HG02798 (cell line): ENCODE results near the gene LAMTOR3.

Source experiments
- ATAC-seq: cut with Tn5 transposase; IDR thresholded peaks from one replicate; pipeline ENCODE4 v1.9.1; 2021; ENCODE audit warnings: mild to moderate bottlenecking; ENCODE audit not compliant: unreplicated experiment, poor library complexity

Gene LAMTOR3

DNA sequence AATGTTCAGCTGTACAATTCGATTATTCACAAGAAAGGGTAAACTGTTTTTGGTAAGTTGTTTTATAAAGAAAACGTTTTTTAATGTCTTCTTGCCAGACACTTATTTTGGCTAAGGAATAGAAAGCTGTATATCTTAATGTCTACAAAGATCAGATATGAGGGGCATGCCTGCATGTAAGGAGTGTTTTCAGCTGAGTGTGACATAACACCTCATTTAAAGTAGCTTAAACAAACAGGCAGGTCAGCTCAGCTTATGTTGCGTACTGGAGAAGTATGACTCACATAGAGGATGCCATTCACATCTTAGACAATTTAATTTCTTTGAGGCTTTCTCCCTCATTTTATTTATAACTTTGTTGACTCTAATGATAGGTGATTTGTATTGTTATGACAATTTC is 30.4 kb downstream of the LAMTOR3 start:
- no peak for ATAC-seq

DNA sequence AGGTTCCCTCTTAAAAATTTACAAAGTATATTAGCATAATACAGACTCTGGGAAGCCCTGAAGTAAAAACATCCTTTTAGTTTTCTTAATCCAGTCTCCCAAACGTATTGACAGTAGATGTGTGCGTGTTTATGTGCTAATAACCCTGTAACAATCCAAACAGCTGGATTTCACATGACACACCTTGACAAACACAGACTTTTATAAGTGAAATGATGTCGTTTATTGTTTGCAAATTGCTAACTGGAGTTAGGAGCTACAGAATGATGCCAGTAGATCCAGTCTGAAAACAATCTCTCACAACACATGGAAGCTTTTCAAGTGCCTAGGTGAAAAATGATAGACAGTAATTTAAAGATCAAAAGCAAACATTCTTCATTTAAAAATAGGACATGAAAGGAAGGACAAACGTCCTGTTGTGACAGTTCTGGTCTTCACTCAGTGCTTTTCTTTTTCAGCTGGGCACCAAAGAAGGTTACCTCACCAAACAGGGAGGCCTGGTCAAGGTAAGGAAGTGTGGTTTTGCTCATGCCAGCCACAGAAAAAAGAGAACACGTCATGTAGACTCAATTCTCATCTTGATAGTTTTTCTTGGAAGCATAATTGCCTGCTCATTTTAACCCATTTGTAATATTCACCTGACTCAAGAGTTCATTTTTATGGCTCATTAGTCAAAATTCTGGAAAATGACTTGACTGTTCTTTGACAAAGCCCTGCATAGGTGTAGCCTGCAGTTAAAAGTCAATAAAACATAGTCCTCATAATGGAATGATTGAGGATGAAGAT is 32.9 kb downstream of the LAMTOR3 start:
- peak; percentile 71 for ATAC-seq

DNA sequence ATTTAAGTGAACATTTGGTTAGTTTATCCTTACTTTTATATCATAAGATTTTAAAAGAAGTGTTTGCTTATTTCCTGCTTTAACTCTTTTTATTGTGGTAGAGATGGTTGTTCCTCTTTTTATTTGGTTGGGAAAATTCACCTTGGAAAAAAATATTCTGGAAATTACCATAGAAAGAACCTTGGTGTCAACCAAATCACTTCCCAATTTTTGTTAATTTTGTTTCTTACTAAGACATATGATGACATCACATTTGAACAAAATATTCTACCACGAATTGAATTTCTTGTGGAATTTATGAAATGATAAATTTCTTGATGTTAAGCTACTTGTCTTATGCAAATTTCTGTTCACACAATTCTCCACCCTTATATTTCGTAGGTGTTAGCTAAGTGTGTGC is 33.7 kb downstream of the LAMTOR3 start:
- no peak for ATAC-seq

DNA sequence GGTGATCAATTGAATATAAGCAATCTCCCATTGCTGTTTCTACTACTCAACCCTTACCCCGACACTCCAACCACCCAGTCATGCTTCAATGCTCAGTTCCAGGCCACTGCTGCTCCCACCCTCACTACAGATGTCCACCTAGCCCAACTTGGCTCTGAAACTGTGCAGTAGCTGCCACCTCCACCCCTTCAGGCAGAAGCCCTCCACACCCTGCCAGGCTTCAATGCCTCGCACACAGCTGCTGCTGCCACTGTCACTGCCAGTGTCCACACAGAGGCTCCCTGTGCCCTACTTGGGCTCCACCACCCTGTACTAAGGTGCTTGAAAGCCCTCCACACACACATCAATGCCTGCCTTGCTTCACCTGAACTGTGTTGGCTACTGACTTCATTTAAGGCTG is 34.6 kb downstream of the LAMTOR3 start:
- ATAC-seq: peak; percentile 31

DNA sequence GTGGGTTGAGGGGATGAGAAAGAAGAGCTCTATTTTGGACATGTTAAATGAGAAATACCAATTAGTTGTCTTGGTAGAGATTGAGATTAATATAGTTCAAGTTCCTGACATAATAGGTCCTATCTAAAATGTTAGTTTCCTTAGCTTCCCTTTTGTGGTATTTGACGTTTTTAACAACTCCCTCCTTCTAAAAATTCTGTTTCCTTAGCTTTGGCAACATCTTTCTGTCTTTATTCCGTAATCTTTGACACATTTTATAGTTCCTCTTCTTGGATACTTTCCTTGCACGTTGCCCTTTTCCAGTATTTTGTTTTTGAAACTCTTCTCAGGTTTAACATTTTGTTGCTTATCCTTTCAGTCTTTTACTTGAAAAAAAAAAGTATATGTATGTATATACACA is 36.9 kb downstream of the LAMTOR3 start:
- ATAC-seq: no peak

DNA sequence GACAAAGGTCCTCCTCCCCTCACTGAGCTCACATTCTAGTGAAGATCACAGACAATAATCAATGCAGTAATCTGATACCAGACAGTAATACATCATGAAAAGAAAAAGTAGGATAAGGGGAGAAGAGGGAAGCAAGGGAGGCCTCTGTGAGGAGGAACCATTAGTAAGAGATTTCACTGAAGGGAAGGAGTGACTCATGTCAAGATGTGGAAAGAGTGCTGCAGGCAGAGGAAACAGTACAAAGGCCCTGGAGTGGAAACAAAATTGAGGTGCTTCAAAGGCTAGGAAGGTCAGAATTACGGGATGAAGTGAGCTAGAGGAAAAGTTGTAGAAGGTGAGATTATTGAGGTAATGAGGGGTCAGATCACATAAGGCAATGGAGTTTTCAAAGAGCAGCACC is 38.1 kb downstream of the LAMTOR3 start:
- no peak for ATAC-seq

DNA sequence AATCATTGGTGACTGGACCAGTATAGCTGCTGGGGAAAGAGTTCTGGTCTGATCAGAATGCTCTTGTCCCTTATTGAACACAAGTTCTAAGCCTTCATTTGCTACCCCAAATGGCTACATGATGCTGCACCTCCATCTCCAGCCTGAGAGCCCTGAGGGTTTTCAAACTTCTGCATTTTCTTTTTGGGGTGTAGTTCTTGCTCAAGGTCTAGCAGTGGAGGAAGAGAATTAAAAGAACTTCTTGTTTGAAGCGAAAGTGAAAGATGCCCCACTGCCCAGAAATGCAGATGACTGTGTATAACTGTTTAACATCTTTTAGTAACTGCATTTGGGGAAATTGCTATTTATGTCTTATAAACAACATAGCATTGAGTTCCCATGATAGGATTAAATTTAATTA is 38.5 kb downstream of the LAMTOR3 start:
- ATAC-seq: peak; percentile 43

DNA sequence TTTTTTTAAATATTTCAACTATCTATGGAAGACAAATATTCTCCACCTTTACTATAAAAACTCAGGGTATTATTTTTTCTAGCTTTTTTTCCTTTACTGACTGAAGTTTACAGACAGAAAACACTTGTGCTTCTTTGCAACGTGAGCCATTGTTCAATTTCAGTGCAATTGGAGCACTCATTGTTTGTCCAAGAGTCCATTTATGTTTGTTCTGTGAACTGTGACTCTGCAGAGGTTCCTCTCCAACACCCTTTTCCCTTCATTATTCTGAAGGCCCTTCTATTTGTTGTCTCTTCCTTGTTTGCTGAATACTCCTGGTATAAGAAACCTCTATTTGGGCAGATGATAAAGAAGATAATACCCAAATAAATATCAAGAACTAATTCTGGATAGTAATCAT is 40.2 kb downstream of the LAMTOR3 start:
- ATAC-seq: no peak

DNA sequence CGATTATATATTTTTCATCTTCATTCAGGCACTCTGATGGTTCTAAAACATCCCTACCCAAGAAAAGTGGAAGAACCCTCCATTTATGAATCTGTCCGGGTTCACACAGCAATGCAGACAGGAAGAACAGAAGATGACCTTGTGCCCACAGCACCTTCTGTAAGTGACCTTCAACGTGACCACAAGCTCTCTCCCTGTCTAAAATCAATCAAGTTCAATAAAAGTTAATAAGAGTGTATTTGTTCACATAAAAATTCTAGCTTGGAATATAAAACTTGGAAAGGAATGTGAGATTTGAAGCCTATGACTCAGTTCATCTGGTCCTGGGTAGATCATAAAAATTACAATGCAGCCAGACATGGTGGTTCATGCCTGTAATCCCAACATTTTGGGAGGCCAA is 41.0 kb downstream of the LAMTOR3 start:
- no peak for ATAC-seq

DNA sequence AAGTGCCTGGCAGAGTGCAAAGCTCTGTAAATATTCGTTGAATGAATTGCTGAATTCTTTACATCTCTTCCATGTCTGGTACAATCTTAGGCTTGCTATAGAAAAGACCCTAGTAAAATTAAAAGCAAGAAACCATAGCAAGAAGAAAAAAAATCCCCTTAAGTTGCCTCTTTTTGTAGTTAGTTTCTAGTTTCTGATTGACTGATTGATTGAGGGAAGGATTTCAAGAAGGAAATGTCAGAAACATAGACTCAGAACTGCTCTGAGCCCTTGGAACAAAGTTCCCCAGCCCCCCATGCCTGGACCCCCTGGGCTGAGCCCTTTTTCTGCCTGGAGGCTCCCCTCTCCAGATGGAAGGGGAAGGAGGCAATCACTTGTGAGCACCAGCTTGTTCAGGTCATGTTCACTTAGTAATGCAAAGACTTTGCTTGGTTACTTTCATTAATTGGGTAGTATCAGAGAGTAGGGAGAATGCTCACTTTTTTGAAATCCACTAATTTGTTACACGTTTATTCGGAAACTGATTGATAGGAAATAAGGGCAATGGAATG is 42.0 kb downstream of the LAMTOR3 start:
- ATAC-seq: no peak

DNA sequence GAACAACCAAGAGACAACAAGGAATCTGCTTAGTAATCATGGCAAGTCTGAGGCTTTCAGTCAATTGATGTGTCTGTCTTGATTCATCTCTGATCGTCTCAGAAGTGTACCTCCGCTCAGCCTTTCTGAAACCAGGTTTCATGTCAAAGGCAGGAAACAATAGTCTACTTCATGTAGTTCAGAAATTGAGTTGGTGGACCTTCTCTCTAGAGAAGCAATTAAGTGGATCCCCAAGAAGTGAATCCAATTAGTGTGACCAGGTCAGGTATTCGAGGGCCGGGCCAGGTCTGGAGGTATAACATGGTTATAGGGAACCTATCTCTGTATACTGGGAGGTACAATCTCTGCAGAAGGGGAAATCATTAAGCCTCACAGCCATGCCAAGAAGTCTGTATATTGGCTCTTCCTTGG is 45.6 kb downstream of the LAMTOR3 start:
- peak; percentile 33 for ATAC-seq

DNA sequence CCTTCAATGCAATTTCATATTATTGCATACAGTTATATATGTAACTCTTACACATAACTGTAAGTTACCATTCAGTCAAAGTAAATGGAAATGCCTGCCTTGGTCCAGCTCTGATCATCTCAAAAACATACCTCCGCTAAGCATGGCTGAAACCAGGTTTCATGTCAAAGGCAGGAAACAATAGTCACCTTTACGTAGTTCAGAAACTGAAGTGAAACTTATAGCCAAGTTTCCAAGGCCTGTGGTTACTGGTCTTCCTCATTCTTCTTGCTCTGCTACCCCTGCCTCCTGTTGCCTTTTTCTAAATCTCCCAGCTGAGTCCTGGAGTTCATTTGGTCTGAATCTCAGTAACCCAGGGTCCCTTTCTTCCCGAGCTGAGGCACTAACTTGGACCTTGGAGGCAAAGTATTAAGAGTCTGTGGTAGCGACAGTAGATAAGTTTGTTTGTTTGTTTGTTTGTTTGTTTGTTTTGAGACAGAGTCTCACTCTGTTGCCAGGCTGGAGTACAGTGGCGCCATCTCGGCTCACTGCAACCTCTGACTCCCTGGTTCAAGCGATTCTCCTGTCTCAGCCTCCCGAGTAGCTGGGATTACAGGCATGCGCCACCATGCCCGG is 46.8 kb downstream of the LAMTOR3 start:
- ATAC-seq: peak; percentile 68

DNA sequence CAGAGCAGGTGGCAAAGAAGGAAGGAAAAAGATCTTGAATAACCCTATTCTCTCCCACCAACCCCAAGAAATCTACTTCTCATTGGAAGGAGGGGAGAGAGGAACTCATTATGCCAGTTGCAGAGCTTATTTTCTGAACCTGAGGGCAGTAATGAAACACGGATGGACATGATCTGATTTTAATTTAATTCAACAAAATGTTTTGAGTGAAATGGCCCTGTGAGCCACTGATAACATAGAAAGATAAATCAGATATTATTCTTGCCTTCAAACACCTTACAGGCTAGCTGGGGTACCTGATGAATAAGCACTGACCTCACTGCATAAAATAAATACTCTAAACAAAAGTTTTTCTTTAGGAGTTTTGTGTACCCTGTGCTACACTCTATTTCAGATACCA is 47.3 kb downstream of the LAMTOR3 start:
- ATAC-seq: no peak

DNA sequence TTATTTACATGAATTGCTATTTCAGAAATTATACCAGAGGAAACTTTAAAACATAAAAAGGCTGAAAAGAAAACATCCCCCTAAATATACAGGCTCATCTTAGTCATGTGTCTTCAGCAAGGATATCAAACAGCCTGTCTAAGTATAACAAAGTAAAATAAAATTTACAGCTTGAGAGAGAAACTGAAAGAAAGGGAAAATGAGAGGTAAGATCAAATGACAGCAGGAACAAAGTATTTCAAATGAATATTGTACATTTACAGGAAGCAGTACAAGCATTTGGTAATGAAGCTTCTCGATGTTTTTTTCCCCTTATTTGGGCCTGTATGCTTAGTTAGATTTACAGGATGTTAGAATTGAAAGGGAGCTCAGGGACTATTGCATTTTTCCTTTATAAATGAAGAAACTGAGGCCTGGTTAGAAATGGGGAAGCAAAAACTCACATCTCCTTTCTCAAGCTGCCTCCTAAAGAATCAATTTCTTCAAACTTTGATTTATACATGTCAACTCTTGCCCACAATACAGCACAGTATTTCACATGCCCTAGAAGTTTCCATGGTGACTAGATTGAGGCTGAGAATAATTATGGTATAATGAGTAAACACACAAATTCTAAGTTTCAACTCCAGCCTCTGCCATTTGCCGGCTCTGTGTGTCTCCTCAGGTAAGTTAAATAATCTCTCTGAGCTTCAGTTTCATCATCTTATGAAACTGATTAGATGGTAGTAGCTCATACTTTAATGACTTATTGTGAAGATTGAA is 48.3 kb downstream of the LAMTOR3 start:
- ATAC-seq: peak; percentile 26

DNA sequence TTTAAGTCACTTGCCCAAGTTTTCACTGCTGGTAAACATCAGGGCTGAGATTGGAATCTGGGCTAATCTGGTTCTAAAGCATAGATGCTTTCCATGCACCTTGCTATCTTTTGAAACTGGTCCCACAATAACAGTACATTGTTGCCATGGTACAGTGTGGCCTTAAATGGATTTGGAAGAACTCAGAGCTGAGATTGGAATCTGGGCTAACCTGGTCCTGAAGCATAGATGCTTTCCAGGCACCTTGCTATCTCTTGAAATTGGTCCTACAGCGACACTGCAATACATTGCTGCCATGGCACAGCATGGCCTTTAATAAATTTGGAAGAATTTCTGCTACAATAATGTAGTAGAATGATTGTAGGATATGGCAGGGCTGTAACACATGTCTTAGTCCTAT is 49.0 kb downstream of the LAMTOR3 start:
- ATAC-seq: no peak

DNA sequence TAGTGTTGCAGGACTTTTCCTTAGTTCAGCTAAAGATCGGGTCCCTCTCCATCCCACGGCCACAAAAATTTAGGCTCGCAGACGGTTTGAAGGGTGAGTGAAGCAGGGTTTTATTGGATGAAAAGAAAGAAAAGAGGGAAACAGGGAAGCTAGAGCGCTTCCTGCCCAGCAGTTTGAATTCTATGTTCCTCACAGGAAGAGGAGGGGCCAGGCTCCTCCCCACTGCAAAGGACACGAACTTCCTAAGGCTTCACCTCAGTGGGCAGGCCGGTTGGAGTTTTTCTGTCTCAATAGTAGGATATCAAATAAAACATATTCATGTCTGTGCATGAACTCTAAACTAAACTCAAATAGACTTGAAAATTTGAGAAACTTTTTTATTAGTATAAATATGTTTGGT is 50.2 kb downstream of the LAMTOR3 start:
- ATAC-seq: no peak

DNA sequence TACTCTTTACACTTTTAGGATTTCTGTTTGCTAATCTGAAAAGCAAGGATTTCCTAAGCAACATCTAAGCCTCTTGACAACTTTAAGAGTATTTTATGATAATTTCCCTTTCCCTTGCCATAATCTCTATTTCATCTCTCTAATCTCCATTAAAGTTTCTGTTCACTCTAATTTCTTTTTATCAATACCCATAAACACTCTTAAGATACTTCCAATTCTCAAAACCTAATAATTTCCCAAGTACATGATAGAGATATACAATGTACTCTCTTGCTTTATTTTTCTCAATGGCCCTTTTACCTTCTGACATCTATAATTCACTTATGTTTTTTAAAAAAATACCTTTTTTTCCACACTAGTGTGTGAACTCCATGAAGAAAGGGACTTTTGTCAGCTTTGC is 50.8 kb downstream of the LAMTOR3 start:
- ATAC-seq: no peak

DNA sequence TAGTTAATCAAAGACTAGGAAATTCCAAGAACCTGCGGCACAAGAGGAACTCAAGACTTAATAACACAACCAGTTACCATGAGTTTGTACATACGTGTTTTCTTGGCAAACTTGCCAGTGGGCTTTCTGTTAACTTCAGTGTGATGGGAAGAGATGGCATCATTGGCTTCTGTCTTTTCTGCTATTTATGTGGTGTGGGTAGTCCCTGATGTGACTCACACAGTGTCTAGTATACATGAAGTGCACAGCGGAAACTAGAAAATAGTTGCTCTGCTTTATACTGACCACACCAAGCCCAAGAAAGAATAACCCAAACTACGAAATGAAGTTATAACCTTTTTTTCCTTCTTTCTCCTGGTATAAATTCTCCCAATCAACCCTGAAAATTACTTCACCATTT is 53.1 kb downstream of the LAMTOR3 start:
- ATAC-seq: peak; percentile 44

DNA sequence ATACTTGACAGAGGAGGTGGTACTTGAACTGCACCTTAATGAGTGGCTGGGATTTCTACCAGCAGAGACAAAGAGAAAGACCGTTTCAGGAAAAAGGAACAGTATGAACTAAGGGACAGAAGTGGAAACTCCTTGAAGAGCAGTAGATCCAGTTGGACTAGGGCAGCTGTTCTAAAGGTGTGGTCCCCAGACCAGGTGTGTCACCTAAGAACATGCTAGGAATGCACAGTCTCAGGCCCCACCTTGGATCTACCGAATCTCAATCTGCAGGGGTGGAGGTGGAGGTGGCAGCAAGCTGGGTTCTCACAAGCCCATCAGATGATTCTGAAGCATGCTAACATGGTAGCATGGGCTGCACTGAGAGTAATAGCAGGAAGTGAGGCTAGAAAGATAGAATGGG is 55.3 kb downstream of the LAMTOR3 start:
- no peak for ATAC-seq

DNA sequence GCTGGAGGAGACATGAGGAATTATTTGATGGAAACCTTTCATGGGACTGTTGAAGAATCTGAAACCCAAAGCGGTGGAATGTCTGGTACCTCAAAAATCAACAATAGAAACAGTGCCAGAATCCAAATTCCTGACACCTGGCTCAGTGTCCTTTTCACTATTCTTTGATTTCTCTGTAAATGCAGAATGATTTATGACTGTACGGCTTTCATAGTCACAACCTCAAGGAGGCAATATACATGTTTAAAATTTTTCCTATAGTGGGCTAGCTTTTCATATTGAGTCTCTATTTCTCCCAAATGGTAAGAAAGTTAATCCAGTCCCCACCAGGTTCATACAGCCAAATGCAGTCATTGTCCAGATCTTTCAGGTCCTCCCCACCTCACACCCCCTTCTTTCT is 58.3 kb downstream of the LAMTOR3 start:
- no peak for ATAC-seq

DNA sequence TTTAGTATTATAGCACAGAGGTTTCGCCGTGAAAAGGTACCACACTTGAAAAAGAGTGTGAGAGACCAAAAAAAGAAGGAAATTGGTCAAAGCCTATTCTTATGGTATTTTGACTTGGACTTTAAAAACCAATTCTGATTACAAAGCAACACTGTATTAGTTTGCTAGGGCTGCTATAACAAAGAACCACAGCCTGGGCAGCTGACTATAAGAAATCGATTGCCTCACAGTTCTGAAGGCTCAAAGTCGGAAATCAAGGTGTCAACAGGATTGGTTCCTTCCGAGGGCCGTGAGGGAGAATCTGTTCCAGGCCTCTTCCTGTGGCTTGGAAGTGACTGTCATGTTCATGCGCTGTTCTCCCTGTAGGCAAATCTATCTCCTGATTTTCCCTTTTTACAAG is 59.7 kb downstream of the LAMTOR3 start:
- ATAC-seq: no peak
